ENCODE data around the gene CCDC170.

The CCDC170 gene

DNA sequence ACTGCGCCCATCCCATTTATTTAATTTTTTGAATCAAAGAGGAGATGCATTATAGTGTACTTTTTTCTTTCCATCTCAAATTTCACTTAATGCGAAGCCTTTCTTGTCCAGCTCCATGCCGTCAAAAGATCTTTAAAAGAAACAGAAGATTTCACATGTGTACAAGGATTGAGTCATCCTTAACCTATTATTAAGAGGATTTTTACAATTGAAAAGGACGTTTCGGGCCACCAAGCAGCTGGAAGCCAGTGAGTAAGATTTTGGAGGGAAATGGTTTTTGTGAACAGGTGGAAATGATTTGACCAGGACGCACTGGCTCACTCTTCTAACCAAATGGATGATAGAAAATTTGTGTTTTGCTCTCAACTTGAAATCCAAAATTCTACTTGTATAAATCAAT, 15.1 kb upstream of the CCDC170 start:
- DNase-seq (ENCODE audit: insufficient read length, low spot score) (no peak), FAIRE-seq (no peak)
- no peak for TF ChIP-seq POLR2A (IDR thresholded peaks at IDR 0.05; ENCODE audit: low read depth, low read length)

GRCh38 chr6:151481786-151482185, 12.0 kb upstream of the CCDC170 start:
- TF ChIP-seq POLR2A (IDR thresholded peaks at IDR 0.05; ENCODE audit: low read depth, low read length) = no peak
- no peak for DNase-seq (ENCODE audit: insufficient read length, low spot score)
- no peak for FAIRE-seq

GRCh38 chr6:151482290-151482689, 11.5 kb upstream of the CCDC170 start:
- no peak for DNase-seq (ENCODE audit: insufficient read length, low spot score)
- FAIRE-seq = no peak
- no peak for TF ChIP-seq POLR2A (IDR thresholded peaks at IDR 0.05; ENCODE audit: low read depth, low read length)

DNA sequence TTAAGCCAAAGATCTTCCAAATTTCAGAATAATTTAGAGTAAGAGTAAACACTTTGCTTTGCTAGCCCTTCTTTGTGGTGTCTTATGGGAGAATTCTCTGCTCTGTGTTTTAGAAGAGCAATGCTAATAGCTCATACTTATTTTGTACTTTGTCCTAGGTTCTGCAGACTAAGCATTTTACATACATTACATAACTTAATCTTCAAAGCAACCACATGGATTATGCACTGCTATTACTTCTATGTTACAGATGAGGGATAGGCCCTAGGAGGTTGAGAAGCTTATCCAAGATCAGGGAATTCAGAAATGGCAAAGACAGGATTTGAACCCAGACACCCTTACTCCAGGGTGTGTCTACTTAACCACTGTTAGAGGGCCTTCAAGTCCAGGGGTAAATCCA, 9.8 kb upstream of the CCDC170 start:
- FAIRE-seq (no peak), DNase-seq (ENCODE audit: insufficient read length, low spot score) (no peak)
- TF ChIP-seq POLR2A (IDR thresholded peaks at IDR 0.05; ENCODE audit: low read depth, low read length) = no peak

GRCh38 chr6:151488226-151488625, 5.6 kb upstream of the CCDC170 start:
- no peak for FAIRE-seq
- no peak for DNase-seq (ENCODE audit: insufficient read length, low spot score)
- no peak for TF ChIP-seq POLR2A (IDR thresholded peaks at IDR 0.05; ENCODE audit: low read depth, low read length)

- TF ChIP-seq POLR2A (IDR thresholded peaks at IDR 0.05; ENCODE audit: low read depth, low read length) = no peak
Observed at GRCh38 chr6:151490996-151491395, 2.8 kb upstream of the CCDC170 start.

DNA sequence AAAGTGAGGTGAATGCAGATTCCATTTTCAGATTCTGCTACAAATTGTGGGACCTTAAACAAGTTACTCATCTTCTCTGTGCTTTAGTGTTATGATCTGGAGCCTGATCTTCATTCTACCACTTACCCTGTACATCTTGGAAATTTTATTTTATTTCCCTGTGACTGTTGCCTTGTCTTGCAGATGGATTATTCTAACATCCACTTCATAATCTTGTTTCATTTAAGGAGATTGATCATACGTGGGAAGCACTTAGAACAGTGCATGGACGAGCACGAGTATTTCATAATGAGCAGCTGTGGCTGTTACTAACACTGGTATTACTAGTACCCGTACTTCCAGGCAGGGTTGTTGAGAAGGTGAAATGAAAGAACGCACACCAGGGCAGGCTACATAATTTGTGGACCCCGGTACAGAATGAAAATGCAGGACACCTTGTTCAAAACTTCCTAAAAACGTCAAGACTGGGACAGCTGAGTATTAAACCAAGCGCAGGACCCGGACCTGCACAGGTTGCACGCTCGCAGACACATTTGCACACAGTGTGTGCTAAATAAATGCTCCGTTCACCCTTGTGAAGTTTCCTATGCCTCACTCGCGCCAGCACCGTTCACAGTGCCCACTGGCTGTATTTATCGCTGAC, 535 bp upstream of the CCDC170 start:
- DNase-seq (ENCODE audit: insufficient read length, low spot score) (no peak), FAIRE-seq (no peak)
- TF ChIP-seq POLR2A (IDR thresholded peaks at IDR 0.05; ENCODE audit: low read depth, low read length) = no peak

More at GRCh38 chr6:151490996-151491395, 2.8 kb upstream of the CCDC170 start:
- FAIRE-seq = no peak
- DNase-seq (ENCODE audit: insufficient read length, low spot score) = no peak

- DNase-seq (ENCODE audit: insufficient read length, low spot score) (no peak), FAIRE-seq (no peak)
- TF ChIP-seq POLR2A (IDR thresholded peaks at IDR 0.05; ENCODE audit: low read depth, low read length) = no peak
Observed at GRCh38 chr6:151494235-151494935, 568 bp downstream of the CCDC170 start.

DNA sequence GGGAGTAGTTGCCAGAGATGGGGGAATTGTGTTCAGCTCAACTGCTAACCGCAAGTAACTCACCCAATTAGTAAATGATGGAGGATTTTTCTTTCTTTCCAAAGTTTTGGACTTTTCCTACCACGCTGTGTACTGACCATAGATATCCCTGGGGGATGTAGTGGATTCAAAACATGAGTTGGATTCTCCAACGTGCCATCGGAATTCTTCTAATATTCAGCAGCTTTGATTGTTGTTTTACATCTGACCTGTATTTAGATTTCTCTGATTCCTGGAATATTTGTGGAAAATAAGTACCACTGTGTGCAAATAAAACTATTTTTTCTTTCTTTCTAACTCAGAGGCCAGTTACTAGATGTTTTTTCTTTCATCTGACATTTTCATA, 1.1 kb downstream of the CCDC170 start:
- no peak for TF ChIP-seq POLR2A (IDR thresholded peaks at IDR 0.05; ENCODE audit: low read depth, low read length)
- DNase-seq (ENCODE audit: insufficient read length, low spot score) = no peak
- FAIRE-seq = no peak

DNA sequence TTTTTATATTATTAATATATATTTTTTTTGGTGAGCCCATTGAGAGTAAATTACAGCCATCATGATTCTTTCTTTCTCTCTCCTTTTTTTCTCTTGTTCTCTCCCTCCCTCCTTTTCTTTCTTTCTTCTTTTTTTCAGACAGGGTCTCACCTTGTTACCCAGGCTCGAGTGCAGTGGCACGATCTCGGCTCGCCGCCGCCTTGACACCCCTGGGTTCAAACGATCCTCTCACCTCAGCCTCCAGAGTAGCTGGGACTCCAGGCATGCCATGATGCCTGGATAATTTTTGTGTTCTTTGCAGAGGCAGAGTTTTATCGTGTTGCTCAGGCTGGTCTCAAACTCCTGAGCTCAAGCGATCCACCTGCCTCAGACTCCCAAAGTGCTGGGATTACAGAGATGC, 1.6 kb downstream of the CCDC170 start:
- FAIRE-seq (no peak), DNase-seq (ENCODE audit: insufficient read length, low spot score) (no peak)
- no peak for TF ChIP-seq POLR2A (IDR thresholded peaks at IDR 0.05; ENCODE audit: low read depth, low read length)

GRCh38 chr6:151497905-151498304, 4.1 kb downstream of the CCDC170 start:
- TF ChIP-seq POLR2A (IDR thresholded peaks at IDR 0.05; ENCODE audit: low read depth, low read length) = no peak
- no peak for DNase-seq (ENCODE audit: insufficient read length, low spot score)
- FAIRE-seq = no peak

DNA sequence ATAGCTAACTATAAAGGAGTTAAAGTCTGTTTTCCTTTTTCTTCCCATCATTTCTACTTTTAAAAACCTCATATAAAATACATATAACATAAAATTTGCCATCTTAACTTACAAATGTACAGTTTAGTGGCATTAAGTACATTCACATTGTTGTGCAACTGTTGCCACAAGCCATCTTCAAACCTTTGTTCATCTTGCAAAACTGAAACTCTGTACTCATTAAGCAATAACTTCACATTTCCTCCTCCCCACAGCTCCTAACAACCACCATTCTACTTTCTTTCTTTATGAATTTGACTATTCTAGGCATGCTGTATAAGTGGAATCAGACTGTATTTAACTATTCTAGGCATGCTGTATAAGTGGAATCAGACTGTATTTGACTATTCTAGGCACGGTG, 4.5 kb downstream of the CCDC170 start:
- FAIRE-seq (no peak), DNase-seq (ENCODE audit: insufficient read length, low spot score) (no peak)
- TF ChIP-seq POLR2A (IDR thresholded peaks at IDR 0.05; ENCODE audit: low read depth, low read length) = no peak

- DNase-seq (ENCODE audit: insufficient read length, low spot score) (no peak), FAIRE-seq (no peak)
- TF ChIP-seq POLR2A (IDR thresholded peaks at IDR 0.05; ENCODE audit: low read depth, low read length) = no peak
Observed at GRCh38 chr6:151499551-151499950, 5.7 kb downstream of the CCDC170 start.

- no peak for TF ChIP-seq POLR2A (IDR thresholded peaks at IDR 0.05; ENCODE audit: low read depth, low read length)
- no peak for DNase-seq (ENCODE audit: insufficient read length, low spot score)
- no peak for FAIRE-seq
Observed at GRCh38 chr6:151501511-151502136, 7.8 kb downstream of the CCDC170 start.

DNA sequence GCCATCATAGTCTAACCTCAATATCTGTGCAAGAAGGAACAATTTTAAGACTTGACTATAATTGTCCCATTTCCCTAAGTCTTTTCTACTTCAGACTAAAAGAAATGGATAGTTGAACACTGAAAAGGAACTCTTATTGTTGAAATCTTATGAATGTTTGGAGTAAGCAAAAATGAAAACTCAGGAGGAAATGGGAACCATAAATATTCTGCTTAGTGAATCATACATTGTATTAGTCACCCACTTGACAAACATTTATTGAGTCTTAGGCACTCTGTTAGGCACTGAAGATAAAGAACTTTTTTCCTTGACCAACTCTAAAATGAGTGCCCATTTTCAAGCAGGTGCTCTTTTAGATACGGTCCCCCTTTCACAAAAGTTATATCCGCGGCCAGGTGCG, 8.7 kb downstream of the CCDC170 start:
- TF ChIP-seq POLR2A (IDR thresholded peaks at IDR 0.05; ENCODE audit: low read depth, low read length) = no peak
- DNase-seq (ENCODE audit: insufficient read length, low spot score) = no peak
- no peak for FAIRE-seq
